D341Med (cell line): ENCODE results near the gene TSC22D2.
"Not testable (repeated sequence)": the region's sequence is repeated elsewhere in the genome, so short reads cannot be mapped to it uniquely, and the experiment has no call there.

ENCODE experiments used
- DNase-seq: peaks from one replicate; pipeline ENCODE4 v3.0.0; 2012; ENCODE audit warnings: low spot score

TSC22D2 gene

GRCh38 chr3:150449169-150449721 lies 41.1 kb downstream of the TSC22D2 start:
- DNase-seq: no peak

DNA sequence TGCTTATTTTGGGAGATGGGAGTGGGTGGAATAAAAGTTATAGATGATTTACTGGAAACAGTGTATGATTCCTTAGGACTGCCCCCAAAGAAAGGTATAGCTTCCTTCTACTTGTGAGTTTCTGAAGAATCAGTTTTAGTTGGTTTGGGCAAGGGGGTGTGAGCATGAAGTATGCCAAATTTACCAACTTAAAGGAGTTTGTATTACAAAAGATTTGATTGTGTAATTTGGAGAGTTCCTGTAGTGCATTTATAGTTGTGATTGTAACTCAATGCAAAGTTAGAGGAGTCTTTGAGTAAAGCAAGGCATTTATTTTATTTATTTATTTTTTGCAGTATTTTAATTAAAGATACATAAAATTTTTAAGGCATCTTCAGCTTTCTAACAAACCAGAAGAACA lies 42.8 kb downstream of the TSC22D2 start:
- DNase-seq: no peak

DNA sequence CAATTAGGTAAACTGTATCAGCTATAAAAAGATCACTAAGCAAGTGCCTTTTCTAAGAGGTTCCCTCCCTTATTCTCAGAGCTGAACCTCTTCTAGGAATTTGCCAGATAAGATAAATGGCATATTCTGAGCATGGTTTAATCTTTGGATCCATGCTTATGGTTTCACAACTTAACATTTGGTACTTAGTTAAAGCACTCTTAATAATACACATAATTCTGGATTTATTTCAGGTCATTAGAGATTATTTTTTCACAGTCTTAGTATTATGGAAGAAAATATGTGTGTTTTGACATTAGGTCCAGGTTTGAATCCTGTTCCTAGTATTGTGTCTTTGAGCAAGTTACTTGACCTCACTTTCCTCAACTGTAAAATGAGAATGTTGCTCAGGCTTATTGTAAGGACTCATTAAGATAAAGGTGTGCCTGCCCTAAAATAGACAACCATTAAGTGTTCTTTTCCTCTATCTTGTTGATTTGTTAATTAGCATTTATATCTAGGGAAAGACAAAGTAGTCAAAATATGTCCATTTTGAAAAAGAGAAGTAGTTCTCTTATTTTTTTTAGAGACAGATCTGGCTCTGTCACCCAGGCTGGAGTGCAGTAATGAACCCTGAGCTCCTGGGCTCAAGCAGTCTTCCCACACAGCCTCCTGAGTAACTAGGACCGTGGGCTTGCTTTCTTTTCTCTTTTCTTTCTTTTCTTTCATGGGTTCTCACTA lies 43.4 kb downstream of the TSC22D2 start:
- DNase-seq: no peak

GRCh38 chr3:150453353-150453752 lies 45.3 kb downstream of the TSC22D2 start:
- no peak for DNase-seq

GRCh38 chr3:150454085-150454484 lies 46.0 kb downstream of the TSC22D2 start:
- DNase-seq: no peak

GRCh38 chr3:150454622-150455021 lies 46.5 kb downstream of the TSC22D2 start:
- no peak for DNase-seq

DNA sequence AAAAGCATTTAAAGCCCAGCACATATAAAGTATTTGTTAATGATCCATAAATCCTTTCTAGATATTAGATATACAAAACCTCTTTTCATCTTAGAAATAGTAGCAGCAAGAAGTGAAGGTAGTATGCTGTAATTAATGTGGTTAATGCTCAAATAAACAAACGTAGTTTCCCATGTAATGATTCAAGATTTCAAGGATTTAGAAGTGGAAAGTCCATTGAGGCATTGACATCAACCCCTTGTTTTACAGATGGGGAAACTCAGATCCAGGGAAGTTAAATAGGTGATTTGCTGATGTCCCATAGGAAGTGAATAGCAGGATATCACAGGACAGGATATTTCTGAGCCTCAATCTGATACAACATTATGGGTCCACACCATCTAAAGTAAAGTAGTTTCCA lies 47.2 kb downstream of the TSC22D2 start:
- no peak for DNase-seq

- DNase-seq: no peak
Measured at GRCh38 chr3:150458001-150458400, 49.9 kb downstream of the TSC22D2 start.

DNA sequence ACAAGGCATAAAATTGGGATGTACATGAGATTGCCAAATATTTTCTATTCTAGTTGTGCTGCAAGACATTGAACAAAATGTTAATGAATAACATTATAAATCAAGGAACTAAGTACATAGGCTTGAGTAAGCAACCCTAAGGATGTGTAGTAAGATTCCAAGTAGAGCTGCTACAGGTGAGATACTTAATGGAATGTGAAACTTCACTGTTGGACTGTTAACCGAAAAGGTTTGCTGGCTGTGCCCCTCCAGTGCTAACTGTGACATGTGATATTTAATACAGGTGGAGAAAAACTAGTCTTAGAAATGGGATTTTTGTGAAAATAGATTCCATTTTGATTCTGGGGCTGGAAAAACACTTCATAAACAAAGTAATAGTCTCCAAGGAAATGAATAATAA lies 52.4 kb downstream of the TSC22D2 start:
- no peak for DNase-seq

- no peak for DNase-seq
Measured at GRCh38 chr3:150461399-150461798, 53.3 kb downstream of the TSC22D2 start.

GRCh38 chr3:150462108-150462507 lies 54.0 kb downstream of the TSC22D2 start:
- DNase-seq: no peak

GRCh38 chr3:150464684-150465083 lies 56.6 kb downstream of the TSC22D2 start:
- DNase-seq: no peak

- DNase-seq: no peak
Measured at GRCh38 chr3:150467381-150467780, 59.3 kb downstream of the TSC22D2 start.

- DNase-seq: no peak
Measured at GRCh38 chr3:150469031-150469930, 61.2 kb downstream of the TSC22D2 start.

- no peak for DNase-seq
Measured at GRCh38 chr3:150469931-150470740, 62.0 kb downstream of the TSC22D2 start.

- no peak for DNase-seq
Measured at GRCh38 chr3:150472421-150472820, 64.3 kb downstream of the TSC22D2 start.

DNA sequence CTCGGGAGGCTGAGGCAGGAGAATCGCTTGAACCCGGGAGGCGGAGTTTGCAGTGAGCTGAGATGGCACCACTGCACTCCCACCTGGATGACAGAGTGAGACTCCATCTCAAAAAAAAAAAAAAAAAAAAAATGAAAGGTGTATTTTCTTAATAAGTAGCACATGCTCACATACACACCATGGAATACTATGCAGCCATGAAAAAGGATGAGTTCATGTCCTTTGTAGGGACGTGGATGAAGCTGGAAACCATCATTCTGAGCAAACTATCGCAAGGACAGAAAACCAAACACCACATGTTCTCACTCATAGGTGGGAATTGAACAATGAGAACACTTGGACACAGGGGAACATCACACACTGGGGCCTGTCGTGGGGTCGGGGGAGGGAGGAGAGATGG lies 65.1 kb downstream of the TSC22D2 start:
- not testable (repeated sequence) for DNase-seq

DNA sequence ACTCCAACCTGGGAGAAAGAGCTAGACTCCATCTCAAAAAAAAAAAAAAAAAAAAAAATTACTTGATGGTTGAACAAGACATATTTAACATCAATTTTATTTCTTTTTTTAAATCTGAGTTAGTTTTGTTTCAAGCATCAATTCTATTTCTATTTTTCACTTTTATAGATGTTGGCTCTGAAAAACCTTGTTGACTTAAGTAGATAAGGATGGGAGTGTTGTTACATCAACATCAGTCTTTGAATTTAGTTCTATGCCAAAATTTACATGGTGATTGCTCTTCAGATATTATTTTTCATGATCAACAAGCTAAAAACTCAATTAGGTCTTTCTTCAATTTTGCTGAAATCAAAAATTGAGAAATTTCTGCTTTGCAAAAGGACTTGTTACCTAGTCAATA lies 71.3 kb downstream of the TSC22D2 start:
- DNase-seq: no peak

- no peak for DNase-seq
Measured at GRCh38 chr3:150480877-150481276, 72.8 kb downstream of the TSC22D2 start.

DNA sequence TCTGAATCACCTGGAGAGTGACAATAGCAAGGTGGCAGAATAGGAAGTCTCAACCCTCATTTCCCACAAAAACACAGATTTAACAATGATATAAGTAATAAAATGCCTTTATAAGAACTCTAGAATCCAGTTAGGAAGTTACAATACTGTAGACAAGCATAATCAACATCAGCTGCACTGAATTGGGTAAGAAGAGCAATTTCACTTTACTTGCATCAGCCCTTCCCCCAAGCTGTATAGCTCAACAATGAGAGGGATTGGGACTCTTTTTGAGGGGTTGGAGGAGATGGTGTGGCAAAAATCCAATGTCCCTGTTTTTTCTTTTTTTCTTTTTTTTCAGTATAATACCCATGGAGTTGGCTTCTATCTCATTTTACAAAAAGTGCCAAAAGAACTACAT lies 75.1 kb downstream of the TSC22D2 start:
- DNase-seq: no peak

- no peak for DNase-seq
Measured at GRCh38 chr3:150484410-150484809, 76.3 kb downstream of the TSC22D2 start.

DNA sequence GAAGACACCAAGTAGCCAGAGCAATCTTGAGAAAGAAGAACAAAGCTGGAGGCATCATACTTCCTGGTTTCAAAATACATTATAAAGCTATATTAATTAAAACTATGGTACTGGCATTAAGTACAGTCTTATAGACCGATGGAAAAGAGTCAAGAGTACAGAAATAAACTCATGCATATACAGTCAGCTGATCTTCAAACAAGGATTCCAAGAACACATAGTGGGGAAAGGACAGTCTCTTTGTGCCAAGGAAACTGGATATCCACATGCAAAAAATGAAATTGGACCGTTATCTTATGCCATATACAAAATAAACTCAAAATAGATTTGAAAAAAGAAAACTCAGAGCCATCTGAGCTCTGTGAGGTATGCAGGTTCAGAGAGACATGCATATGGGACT lies 80.8 kb downstream of the TSC22D2 start:
- DNase-seq: no peak
